HCEC 1CT (cell line): ENCODE measurements around the gene ENOX1.

Experiments used
- DNase-seq: peaks from one replicate; pipeline ENCODE4 v3.0.0-alpha.2; 2017

Gene ENOX1

DNA sequence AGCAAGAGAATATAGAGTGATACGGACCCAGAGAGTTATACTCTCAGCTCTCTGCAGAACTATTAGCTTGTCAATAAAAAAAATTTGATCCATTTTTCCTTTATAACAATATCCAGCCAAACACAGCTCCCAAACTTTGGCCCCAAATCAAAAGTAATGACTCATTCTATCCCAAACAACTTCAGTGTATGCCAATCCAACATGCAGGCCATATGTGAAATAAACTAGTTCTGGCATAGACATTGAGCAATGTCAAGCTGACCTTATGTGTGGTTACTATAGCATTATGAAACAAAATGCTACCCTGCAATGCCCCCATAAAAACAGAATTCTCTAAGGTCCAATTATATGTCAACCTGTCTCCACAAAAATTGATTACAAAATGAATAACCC lies 553.9 kb downstream of the ENOX1 start:
- DNase-seq = peak; percentile 87

DNA sequence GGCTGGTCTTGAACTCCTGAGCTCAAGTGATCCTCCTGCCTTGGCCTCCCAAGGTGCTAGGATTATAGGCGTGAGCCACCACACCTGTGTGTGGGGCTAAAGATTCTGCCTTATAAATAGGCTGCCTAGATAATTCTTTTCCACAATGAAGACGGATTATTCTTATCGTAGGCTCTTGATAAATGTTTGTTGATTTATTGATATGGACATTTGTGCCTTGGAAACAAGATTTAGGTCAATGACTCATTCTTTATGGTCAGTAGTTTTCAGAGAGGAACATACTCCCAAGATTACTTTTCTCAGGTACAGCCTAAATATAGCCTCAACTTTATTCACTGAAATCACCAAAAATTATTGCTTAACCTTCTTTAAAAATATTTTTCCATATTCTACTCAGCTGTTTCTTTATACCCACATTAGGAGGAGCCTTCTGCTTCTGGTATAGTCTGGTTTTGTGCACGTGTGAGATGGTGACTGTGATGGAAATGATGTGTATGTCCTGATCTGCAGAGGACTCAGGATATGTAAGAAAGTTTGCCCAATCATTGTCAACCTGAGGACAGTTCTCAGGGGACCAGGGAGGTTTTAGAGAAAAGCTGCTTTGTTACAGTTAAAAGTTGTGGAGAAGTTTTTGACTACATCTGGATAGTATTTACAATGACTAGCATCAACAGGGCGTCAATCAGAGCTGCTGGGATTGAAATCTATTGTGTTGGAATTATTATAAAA lies 554.5 kb downstream of the ENOX1 start:
- DNase-seq = no peak

DNA sequence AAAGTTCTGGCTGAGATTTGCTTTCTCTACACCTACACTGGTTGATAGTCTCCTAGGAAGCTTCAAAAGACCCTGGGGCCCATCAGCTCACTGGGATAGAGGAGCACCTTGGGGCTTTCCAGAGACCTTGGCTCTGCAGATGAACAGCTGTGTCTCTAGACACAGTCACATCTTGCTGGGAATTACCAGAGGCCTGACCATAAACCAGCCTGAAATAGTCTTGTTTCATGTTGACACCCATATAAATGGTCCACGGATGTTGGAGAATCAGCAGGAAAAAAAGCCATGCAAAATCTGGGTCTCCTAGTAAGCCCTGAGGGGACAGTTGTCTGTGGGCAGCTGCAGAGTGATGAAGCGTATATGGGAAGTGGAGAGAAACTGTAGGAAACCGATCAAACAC lies 555.8 kb downstream of the ENOX1 start:
- no peak for DNase-seq

DNA sequence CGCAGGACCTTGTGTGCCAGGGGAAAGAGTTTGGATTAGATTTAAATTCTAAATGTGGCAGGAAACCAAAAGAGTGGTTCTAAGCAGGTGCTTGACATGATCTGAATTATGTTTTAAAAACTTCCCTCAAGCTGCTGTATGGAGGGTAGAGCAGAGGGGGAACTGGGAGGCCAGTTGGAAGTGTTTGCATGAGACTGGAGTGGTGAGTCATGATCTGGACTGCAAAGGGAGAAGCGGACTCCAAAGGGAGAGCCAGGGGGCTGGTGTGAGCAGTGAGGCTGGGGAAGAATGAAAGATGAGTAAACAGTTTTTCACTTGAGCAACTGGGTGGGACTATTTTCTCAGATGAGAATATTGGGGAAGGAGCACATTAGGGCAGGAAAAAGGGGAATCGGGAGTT lies 557.3 kb downstream of the ENOX1 start:
- DNase-seq = peak; percentile 79

DNA sequence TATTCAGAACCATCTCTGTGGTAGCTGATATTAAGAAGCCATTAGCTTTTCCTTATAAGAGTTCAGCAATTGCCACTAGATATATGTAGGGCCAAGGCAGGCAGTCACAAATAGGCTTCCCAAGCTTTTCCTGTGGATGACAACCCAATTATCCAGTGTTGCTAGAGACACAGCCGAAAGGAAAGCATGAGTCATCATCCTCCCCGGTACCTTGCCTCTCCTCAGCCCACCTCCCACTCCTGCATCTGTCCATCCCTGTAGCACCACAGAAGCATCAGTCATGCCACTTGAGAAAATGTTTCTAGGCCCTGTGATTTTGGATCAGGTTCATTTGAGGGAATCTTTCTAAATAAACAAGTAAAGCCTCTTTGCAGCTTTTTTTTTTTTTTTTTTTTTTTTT lies 559.1 kb downstream of the ENOX1 start:
- peak; percentile 28 for DNase-seq

DNA sequence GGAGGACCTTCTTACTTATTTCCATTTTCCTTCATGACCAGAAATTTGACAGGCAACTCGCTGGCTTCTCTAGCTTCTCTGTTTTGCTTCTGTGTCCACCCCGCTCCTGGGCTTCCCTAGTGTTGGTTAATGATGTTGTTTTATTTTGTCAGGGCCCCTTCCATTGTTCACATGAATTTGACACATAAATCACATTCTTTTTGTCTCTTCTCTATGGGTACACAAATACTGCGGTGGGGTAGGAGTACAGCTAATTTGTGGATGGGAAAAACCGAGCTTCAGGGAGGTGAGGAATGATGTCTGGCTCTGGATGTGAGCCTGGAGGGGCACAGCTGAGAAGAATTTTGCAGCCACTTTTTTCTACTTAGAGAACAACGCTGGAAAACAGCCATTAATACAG lies 563.6 kb downstream of the ENOX1 start:
- no peak for DNase-seq

DNA sequence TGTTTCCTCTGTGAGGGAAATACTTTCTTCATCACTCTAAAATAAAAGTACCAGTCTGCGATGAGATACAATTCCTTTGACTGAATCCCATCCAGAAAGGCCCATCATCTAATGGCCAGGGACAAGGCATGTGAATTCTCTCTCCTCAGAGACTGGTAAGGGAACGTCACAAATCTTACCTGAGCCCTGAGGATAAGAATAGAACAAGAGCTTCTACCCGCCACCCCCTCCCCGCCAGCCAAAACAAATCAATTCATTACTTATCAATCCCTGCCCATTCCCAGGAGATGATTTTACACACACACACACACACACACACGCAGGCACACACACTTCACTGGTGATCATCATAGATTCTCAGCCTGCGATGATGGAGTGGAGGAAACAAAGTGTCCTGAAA lies 564.7 kb downstream of the ENOX1 start:
- DNase-seq = no peak

DNA sequence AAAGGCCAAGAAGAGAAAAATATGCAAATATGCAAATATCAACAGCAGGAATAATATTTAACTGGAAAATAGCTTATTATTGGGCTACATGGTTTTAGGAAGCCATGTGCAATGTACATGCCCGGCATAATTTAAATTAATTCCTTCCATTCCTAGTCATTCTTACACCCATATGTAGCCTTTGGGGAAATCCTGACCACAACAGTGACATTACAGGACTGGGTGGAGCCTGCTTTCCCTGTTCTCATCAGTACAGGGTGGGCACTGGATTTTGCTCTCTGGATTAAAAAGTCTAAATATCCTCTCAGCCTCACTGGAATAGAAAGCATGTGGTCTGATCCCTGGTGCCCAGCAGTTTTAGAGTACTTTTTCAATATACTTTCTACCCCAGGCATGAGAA lies 565.2 kb downstream of the ENOX1 start:
- no peak for DNase-seq

DNA sequence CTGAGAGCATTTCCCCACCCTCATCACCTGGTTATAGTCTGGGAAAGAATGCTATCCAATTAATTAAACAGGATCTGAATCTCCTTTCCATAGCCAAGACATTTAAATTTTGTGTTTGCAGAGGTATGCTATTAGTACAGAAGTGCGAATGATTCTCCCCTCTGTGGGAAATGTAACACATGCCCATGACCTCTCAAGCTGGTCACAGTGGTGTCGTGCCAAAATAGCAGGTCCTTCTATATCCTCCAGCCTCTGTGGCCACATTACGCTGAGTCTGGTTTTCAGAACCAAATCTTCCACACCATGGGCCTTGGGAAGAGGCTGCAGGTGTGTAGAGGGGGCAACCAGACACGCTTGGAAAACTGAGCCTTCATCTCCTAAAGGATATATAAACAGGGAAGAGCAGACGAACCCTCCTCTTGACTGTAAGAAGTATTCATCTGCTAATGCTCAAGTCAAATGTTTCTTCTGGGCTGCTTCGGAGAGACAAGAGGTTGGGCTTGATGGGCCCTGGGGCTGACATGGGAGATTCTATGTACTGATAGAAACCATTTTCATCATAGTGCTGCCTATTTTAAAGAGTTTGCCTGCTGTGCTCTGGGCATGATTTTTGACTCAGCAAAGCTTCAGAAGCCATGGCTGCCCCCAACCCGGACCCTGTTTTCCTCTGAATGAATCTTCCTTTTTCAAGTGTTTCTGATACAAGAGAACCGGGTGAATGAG lies 565.7 kb downstream of the ENOX1 start:
- no peak for DNase-seq

DNA sequence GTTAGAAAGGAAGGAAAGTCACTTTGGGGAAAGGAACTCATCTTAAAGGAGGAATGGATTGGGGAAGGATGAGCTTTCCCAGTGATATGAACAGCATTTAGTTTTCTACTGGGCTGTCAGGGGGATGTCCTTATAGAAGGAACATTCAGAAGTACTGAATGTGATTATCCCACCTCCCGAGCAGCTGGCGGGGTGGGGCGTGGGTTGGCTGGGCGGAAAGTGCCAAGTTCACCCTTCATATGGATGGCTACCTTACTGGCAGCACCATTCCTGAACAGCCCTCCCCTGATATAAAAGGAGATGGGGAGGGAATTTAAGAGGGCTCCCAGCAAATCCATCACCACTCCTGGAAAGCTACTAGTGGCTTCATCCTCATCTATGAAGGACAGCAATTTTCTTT lies 572.6 kb downstream of the ENOX1 start:
- no peak for DNase-seq

DNA sequence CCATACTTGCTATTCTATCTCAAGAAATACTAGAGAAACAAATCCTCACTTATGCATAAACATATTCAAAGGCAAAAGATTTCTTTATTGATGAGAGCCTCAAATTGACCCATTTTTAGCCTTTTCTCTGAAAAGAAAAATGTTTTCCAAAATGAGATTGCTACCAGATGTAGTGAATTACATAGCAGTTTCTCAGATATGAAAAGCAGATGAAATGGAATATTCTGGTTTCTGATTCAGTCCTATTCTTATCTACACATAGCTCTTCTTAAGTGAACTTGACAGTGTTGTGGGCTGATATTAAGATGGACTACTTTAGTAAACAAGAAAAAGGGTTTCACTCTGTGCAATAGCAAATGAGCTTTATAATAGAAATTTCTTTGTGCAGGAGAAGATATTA lies 579.9 kb downstream of the ENOX1 start:
- no peak for DNase-seq

DNA sequence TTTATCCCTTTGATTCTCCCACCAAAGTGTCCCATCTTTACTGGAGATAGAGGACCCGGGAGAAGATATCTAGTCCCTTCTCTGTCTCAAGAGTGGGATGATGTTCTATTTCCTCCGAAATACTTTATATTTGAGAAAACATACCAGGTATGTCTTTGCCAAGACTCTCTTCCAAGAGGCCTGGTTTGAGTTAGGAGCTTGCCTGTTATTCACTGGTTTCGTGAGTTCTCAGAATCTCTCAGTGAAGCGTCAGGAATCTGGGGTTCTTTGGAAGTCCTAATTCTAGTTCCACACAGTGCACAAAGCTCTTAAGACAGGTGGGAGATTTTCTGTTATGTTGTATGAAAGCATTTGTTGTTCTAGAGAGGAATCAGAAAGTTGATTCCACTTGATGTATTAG lies 581.4 kb downstream of the ENOX1 start:
- DNase-seq = no peak

DNA sequence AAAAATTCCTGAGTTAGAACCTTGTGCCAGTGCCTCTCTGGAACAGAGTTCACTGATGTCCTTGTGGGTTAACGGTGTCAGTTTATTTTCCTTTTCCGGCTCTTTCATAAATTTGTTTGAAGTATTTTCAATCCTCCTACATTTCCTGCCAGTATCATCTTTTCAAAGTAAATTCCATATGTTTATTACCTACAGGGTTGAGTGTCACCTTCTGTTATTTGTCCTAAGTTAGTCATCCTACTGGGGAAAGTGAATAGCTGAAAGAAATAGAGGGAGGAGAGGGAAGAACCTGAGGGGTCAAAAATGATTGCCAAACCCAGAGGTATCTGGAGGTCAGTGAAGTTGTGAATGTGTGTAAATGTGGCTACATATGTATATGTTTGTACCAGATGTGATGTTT lies 582.2 kb downstream of the ENOX1 start:
- DNase-seq = no peak

DNA sequence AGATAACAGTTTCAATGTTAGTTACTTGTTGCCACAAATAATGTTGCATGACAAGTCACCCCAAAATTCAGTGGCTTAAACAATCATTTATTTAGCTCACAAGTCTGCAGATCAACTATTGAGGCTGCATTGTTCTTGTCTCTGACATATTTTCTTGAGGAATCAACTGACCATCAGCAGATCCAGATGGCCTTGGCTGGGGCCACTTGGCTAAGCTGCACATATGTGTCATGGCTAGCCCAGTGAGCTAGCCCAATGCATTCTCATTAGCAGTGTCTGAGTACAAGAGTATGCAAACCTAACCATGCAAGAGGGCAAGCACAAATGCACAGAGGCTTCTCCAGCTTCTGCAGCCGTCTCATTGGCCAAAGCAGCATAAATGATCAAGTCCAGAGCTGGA lies 583.0 kb downstream of the ENOX1 start:
- DNase-seq = no peak

DNA sequence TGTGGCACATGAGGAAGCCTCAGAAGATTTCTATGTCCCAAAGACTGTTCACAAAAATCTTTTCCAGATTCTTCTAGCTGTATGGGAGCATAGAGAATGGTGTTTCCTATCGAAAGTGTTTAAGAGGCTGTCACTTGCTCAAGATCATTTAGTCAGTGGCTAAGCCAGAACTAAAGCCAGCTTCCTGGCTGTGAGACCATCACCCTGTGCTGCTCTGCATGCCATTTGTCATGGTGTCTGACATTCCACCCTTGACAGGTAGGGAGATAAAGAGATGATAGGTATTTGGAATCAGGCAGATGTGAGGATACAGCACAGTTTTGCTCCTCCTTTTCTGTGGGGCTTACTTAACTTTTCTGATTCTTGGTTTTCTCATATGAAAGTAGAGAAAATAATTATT lies 586.0 kb downstream of the ENOX1 start:
- no peak for DNase-seq

DNA sequence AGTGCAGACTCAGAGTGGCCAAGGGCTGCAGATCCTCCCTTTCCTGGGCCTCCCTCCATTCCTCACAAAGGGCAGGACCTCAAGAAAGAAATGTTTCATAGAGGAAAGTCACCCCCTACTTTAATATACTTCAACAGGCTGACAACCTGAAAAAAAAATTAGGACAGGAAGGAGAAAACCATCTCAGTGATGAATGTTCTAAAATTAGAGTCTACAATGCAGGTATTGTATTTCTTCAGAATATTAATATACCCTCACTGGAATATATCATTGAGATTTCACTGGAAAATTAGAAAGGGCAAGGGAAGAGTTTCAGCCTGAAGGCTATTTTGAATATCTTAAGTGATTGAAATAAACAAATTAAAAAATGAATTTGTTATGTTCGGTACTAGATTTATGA lies 586.5 kb downstream of the ENOX1 start:
- no peak for DNase-seq

DNA sequence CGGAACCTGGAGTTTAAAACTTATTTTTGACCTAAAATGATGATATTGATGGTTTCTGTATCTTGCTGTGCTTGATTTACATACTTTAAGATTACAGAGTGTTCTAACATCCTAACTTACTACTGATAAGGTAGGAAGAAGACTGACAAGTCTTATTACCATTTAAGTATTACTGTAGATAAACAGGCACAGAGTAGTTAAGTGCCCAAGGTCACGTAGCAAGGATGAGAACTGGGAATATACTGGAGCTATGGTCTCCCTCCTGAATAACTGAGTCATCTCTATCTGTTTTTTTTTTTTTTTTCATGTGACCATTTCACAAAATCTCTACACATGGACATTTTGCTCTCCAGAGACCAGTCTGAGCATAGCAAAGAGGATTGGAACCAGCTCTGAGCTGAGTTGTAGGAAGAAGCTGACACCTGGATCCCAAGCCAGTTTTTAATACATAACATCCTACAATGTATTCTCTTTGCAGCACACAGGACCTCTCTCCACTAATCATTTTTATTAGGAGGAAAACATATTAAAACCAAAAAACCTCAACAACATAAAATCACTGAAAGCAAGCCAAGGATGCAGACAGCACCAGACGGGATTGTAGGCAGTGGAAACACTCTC lies 589.9 kb downstream of the ENOX1 start:
- DNase-seq = no peak

DNA sequence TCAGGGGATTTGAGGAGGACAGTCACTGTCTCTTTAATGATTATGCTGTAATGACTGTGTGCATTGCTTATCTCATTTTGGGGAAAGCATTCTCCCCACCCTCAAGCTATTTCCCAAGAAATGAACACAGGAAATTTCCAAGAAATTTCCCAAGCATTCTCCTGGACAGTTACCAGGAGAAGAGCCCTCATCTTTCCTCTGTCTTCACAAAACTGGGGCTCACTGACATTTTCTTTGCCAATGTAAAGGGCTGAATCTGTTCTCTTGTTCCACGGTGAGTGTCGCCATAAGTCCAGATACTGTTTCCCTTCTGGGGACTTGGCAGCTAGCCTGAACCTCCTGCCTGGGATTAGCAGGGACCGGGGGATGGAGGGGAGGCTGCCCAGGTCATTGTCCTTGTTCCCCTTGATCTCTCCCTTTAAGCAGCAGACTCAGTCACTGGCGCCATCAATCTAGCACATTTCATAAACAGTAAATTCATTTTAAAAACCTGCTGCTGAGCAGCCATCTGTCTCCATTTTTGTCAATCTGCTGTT lies 590.6 kb downstream of the ENOX1 start:
- DNase-seq = no peak

DNA sequence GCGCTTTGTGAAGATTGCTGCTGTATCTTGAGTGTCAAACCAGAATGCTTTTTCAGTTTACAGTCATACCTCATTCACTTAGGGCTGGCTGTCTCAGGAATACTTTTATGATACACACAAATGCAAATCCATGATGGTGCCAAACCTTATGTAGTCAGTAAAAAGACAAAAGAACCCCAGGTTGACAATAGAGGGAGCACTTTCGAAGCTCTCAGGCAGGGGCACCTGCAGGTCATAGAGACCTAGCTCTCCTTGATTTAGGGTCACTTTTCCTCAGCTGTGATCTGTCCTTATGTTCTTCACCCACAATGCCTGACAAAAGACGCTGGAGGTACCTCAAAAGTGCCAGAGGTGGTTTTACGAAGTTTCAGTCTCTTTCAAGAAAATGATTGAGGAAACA lies 591.2 kb downstream of the ENOX1 start:
- no peak for DNase-seq

DNA sequence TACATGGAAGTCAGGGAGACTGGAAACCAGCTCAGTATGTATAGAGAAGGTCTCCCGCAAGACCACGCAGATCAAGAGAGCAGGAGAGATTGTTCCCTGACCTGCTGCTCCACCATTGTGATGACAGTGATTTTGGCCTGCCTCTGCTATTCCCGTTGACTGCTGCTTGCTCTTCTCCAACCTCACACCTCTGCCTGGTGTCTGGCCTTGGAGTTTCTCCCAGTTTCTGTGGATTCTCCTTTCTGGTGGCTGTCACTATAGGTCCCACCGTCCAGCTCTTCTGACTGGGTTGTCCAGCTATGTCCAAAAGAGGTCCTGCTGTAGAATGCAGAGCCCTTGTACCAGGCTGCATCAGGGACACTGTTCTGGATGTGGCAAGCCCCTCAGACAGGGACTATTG lies 591.7 kb downstream of the ENOX1 start:
- no peak for DNase-seq

DNA sequence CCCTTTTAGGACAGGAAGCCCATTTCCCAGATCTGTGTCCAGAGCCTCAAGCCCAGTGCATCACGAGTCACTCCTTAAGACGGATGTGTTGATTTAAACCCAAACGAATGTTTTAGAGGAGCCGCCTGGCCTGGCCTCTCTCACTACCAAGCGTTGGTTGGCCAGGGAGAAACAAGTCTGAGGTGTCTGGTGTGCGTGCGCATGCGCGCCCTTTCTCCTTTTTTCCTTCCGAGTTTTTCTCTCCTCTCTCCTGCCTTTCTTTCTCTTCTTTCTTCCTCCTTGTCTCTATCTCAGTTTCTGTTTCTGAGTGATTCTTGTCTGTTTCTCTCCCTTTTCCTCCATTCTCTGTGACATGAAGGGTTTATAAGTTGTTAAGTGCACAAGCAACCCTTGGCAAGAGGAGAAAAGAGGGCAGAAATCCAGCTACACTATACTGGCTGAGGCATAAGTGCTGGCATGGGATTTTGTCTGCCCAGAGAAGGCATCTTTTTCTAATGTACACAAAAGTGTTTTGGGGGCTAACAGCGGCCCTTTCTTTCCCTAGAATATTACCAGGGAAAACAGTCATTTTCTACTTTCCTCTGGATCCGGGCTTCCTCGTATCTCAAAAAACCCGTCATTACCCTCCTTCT lies 592.9 kb downstream of the ENOX1 start:
- no peak for DNase-seq

DNA sequence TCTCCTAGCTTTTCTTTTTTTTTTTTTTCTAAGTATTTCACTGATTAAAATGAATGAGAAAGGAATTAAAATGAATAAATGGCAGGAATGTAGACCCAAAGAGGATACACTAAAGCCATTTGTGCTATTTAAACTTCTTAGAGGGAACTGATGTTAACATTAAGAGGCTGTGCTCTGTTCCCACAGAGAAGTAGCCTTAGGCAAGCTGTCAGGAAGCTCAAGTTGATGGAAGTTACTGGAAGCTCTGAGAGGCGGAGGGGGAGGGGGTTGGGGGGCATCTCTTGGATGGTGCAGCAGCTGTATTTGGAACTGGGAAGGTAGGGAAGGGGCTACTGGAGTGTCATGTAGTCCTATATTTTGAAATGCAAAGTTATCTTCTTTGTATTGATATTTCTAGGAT lies 595.2 kb downstream of the ENOX1 start:
- DNase-seq = no peak

DNA sequence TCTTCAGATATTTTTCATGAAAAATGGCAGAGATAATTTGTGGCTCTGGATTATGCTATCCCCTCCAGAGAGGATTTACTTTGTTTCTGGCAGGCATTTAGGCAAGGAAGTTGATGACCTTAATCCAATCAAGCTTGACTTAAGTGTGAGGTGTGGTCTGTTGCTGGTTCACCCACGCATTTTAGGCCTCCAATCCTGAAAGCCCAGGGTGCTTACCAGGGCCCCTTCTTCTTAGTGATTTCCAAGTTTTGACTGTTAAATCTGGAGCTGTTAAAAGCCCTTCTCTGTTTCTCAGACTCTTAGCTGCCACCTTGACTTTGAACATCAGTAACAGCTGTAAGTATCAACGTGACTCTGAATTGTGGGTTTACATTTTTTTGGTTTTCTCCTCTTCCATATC lies 601.5 kb downstream of the ENOX1 start:
- no peak for DNase-seq

DNA sequence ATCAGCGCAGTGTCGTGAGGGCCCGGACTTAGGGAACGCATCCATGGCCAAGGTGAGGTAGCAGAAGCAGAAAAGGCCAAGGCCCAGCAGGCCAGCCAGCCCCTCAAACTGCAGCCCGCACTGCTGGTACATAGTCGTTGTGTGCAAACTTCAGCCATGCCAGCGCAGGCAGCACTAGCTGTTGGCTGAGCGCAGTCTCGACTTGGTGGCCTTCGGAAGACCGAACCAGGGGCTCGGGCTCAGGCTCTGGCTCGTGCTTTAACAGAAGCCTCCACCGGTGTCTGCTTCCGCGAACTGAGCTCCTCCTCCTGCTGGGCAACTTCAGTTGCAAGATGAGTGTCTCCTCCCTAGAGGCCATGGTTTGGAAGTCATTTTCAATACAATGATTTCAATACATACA lies 605.9 kb downstream of the ENOX1 start:
- no peak for DNase-seq
